ENCODE results near the gene SLC39A10.

DNA sequence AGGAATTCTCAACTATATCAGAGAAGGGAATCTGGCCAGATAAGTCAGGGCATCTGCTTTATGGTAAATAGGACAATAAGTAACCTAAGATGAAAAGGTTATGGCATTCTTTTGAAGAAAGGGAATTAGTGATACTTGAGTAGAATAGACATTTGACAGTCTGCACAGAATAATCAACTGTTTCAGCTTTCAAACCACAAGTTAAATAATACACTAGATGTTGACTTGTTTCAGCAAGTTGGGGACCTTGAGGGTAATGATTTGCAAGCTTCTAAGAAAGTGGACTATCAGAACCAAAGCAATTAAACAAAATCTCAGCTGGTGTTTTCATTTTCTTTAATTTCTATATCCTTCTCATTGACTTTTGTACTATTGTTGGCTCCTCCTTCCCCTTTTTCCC lies 54.5 kb downstream of the SLC39A10 start:
- TF ChIP-seq, protein P1, sequence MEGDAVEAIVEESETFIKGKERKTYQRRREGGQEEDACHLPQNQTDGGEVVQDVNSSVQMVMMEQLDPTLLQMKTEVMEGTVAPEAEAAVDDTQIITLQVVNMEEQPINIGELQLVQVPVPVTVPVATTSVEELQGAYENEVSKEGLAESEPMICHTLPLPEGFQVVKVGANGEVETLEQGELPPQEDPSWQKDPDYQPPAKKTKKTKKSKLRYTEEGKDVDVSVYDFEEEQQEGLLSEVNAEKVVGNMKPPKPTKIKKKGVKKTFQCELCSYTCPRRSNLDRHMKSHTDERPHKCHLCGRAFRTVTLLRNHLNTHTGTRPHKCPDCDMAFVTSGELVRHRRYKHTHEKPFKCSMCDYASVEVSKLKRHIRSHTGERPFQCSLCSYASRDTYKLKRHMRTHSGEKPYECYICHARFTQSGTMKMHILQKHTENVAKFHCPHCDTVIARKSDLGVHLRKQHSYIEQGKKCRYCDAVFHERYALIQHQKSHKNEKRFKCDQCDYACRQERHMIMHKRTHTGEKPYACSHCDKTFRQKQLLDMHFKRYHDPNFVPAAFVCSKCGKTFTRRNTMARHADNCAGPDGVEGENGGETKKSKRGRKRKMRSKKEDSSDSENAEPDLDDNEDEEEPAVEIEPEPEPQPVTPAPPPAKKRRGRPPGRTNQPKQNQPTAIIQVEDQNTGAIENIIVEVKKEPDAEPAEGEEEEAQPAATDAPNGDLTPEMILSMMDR (IDR thresholded peaks at IDR 0.05), result no peak
- TF ChIP-seq POLR2AphosphoS5 (IDR thresholded peaks at IDR 0.05), result no peak
- no peak for TF ChIP-seq POLR2A (IDR thresholded peaks at IDR 0.05)
- no peak for TF ChIP-seq EP300 (IDR thresholded peaks at IDR 0.05)
